ENCODE data around the gene DZANK1.

The DZANK1 gene

GRCh38 chr20:18430172-18430826 is 36.5 kb downstream of the DZANK1 start (continued):
- TF ChIP-seq ZNF239 (tag by site-specific recombination; IDR thresholded peaks at IDR 0.05) (peak; percentile 93), FEZF1 (tag by site-specific recombination; IDR thresholded peaks at IDR 0.05) (peak; percentile 85), PBX3 (CRISPR knock-in tag; IDR thresholded peaks at IDR 0.05) (no peak), ZNF776 (tag by site-specific recombination; IDR thresholded peaks at IDR 0.05; ENCODE audit: borderline replicate concordance) (no peak), ZNF132 (tag by site-specific recombination; IDR thresholded peaks at IDR 0.05; ENCODE audit: borderline replicate concordance) (no peak), ZSCAN16 (tag by site-specific recombination; IDR thresholded peaks at IDR 0.05) (0 out of 2 replicates have a peak, but pooled peaks have one; percentile 18), ATF2 (tag by site-specific recombination; IDR thresholded peaks at IDR 0.05; ENCODE audit: low read depth) (no peak), ZSCAN23 (tag by site-specific recombination; IDR thresholded peaks at IDR 0.05) (no peak), WT1 (tag by site-specific recombination; IDR thresholded peaks at IDR 0.05) (peak; percentile 76), KLF7 (tag by site-specific recombination; IDR thresholded peaks at IDR 0.05; ENCODE audit: borderline replicate concordance) (peak; percentile 22; the same call in 1 of the 2 replicates), MYNN (tag by site-specific recombination; IDR thresholded peaks at IDR 0.05; ENCODE audit: borderline replicate concordance) (no peak), ZNF280C (tag by site-specific recombination; IDR thresholded peaks at IDR 0.05) (no peak), PRDM4 (tag by site-specific recombination; IDR thresholded peaks at IDR 0.05) (peak; percentile 84), ZNF18 (tag by site-specific recombination; IDR thresholded peaks at IDR 0.05) (peak; percentile 83), PRDM6 (tag by site-specific recombination; IDR thresholded peaks at IDR 0.05) (peak; percentile 99), KLF1 (tag by site-specific recombination; IDR thresholded peaks at IDR 0.05) (no peak), KLF17 (tag by site-specific recombination; IDR thresholded peaks at IDR 0.05) (no peak), TSHZ1 (tag by site-specific recombination; IDR thresholded peaks at IDR 0.05; ENCODE audit: borderline replicate concordance) (peak; percentile 54; the same call in 1 of the 2 replicates), GFI1B (tag by site-specific recombination; IDR thresholded peaks at IDR 0.05) (0 out of 2 replicates have a peak, but pooled peaks have one; percentile 25), ZNF843 (tag by site-specific recombination; IDR thresholded peaks at IDR 0.05) (peak; percentile 89), ZSCAN30 (tag by site-specific recombination; IDR thresholded peaks at IDR 0.05) (peak; percentile 53; the same call in 1 of the 2 replicates), ZXDB (tag by site-specific recombination; IDR thresholded peaks at IDR 0.05) (peak; percentile 92), ZNF596 (tag by site-specific recombination; IDR thresholded peaks at IDR 0.05) (0 out of 2 replicates have a peak, but pooled peaks have one; percentile 33)

Measured in HEK293 (cell line).